HG02852 (cell line): Measurements from ENCODE around the gene TMEM266.

Source experiments
- ATAC-seq: cut with Tn5 transposase; IDR thresholded peaks from one replicate; pipeline ENCODE4 v1.9.1; 2021; ENCODE audit warnings: mild to moderate bottlenecking, moderate library complexity; ENCODE audit not compliant: unreplicated experiment

TMEM266 gene

DNA sequence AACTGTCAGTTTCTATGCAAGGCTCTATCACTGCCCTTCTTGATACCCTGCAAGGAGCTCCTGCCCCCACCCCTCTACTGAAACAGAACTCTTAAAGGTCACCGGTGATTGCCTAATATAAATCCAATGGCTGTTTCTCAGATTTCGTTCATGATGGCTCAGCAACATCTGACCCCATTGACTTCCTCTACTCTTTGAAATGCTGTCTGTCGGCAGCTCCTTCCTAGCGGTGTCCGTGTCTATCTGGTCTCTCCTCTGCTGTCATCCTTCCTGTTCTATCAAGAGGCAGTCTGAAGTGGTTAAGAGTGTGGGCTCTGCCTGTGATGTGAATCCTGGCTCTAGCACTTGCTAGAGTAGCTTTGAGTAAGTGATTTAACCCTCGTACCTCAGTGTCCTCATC is 5.5 kb downstream of the TMEM266 start:
- no peak for ATAC-seq

DNA sequence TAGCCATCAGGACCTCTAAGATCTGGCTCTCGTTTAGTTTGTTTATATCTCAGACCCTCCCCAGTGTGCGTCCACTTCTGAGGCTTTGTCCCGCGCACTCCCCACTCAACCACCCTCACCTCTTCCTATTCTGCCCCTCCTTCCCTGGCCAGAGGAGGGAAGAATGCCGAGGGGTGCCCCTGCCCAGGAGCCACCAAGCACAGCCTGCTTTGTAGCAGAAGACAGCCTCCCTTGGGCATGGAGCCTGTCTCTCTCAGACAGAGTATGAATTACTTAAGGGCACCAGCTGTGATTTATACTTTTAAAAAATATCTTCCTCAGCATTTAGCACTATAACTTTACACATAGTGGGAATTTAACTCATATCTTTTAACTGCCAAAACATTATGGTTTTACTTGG is 6.0 kb downstream of the TMEM266 start:
- no peak for ATAC-seq

DNA sequence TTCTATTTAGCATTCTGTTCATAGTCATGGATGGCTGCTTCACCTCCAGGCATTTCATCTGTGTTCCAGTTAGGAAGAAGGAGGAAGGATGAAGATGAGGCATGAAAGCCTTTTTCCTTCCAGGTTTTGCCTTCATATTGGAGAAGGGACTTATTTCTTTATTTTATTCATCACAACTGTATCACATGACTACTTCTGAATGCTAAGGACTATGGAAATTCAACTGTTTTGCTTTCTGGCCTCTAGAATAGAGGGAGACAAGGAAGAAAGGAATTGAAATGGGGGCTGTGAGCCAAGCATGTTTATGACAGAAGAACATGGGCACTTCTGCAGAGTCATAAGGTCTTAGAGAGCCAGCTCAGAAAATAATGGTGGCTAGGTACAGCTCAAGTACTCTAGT is 10.4 kb downstream of the TMEM266 start:
- ATAC-seq, result no peak

DNA sequence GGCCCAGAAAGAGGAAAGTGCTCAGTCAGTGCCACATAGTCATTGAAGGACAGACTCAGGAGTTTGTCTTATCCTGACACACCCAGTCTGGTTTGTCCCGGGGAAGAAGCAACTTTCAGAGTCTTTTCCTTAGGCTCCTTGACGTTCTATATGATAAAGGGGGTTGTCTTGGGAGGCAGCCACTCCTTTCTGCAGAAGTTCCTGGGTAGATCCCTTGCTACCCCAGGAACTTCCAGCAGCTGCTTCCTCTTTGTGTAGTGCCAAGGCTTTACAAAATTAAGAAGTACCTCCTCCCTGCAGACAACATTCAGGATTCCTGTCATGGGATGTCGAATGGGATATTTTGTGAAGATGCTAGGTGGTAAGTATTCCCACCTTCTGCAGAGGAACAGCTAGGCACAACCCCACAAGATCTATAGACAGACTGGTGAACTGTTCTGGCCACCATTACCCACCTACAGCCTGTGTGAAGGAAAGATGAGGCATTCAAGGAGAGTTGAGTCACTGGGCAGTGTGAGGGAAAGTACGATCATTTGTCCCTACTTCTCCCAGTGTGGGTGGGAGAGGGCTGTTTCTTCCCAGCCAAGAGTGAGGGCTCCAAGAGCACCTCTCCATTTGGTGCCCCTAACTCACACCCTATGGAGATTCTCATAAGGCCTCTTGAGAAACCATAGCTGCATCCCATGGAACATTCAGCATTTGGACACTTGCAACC is 11.3 kb downstream of the TMEM266 start:
- ATAC-seq, result no peak

DNA sequence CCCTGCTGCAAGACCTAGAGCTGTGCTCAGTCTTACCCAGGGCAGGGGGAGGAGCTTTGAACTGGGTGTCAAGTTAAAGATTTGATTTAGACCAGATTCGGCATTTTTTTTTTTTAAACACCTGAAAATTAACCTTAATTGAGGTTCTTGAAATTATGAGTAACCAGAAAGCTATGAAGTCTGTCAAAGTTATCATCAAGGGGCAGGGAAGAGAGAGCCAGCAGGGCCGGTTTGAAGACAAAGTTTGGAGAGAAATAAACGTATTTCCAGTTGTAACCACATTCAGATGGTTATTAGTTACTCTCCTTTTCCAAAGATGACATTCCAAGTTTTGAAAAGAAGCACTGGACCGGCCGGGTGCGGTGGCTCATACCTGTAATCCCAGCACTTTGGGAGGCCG is 12.0 kb downstream of the TMEM266 start:
- no peak for ATAC-seq

DNA sequence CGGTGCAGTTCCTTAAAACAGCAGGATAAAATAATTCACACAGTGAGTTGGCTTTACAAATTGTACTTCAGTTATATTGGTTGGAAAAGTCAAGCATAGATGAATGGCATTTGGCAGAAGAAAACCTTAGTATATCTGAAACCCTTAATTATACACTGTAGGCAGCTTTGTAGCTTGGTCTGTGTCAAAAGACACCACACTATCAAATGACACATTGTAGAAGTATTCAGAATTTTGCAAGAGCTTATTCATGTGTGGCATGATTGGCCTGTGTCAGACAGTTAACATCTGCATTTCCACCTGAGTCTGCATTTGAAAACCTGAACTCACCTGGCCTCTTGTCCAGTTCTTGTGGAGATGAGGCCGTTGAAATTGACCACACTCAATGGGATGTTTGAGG is 13.8 kb downstream of the TMEM266 start:
- ATAC-seq, result no peak

DNA sequence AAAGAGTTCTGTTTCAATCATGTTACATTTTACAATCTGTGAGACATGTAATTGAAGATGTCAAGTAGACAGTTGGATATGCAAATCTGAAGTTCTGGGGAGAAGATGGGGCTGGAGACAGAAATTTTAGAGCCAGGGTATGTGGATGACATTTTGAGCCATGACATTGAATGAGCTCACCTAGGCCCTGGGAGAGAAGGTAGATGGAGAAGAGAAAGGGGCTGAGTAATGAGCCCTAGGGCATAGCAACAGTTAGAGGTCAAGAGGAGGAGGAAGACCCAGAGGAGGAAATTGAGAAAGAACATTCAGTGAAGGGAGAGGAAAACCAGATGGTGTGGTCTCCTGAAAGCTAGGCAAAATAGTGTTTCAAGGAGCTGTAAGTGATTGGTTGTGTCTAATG is 15.3 kb downstream of the TMEM266 start:
- no peak for ATAC-seq

DNA sequence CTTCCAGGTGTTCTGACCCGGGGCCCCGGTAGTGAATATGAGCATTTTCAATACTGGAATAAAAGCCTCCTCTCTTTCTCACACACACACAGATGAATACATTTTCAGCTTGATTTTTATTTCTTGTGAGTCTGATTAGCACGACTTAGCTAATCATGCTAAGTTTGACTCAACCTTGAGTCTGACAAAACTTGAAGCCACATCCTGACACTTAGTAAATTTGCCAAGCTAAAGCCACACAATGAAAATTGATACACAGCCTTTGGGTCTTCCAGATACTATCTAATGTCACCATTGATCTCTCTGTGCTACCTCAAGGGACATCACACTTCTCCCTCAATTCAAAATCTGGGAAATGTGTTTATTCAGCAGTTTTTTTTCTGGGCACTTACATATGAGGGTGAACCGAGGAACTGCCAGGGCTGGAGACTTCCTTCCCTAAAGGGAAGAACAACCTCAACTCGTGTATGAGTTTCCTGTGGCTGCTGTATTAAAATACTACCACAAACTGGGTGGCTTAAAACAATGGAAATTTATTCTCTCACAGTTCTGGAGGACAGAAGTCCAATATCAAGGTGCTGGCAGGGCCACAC is 18.6 kb downstream of the TMEM266 start:
- ATAC-seq, result no peak

DNA sequence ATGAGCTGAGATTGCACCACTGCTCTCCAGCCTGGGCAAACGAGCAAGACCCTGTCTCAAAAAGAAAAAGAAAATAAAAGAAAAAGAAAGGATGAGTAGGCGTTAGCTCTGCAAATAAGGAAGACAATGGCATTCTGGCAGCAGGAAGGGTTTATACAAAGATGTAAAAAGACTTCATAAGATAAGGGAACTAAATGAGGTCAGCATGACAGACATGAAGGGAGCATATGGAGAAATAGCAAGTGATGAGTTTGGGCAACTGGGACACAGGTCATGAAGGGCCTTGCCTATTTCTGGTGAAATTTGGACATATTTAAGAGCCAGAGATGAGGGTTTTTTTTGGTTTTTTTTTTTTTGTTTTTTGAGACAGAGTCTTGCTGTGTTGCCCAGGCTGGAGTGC is 24.5 kb downstream of the TMEM266 start:
- no peak for ATAC-seq

DNA sequence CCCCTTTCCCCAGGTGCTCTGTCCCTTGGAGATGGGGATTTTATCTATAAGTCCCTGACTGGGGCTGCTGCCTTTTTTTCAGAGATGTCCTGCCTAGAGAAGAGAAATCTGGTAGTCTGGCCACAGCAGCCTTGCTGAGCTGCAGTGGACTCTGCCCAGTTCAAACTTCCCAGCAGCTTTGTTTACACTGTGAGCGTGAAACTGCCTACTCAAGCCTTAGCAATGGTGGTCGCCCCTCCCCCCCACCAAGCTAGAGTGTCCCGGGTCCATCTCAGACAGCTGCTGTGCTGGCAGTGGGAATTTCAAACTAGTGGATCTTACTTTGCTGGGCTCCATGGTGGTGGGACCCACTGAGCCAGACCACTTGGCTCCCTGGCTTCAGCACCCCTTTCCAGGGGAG is 38.9 kb downstream of the TMEM266 start:
- ATAC-seq, result no peak

DNA sequence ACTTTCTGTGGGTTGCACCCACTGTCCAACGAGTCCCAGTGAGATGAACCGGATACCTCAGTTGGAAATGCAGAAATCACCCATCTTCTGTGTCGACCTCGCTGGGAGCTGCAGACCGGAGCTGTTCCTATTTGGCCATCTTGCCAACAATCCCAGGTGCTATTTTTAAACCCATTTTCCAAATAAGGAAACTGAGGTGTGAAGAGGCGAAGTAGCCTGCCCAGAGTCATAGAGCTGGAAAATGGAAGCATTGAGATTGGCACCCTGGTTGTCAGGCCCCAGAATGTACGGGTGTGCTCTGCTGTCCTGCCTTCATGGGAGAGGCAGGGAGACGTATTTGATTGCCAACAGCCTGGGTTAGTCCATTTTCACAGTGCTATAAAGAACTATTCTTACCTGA is 39.6 kb downstream of the TMEM266 start:
- ATAC-seq, result no peak

DNA sequence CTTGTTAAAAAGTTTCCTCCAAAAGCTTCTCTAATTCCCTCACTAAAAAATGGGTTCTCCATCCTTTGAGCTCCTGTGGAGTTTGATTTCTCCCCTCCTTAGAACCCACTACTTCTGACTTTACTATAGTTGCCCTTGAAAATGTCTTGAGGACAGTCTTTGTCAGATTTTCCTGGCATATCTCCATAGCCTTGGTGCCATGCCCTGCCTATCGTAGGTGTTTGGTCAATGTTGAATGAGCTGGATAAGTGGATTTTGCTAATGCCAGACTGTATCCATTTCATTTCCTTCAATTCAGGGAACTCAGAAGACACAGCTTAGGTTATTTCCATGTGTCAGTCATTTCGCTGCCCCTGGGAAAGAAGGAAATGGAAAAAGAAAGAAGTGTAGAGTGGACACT is 40.6 kb downstream of the TMEM266 start:
- no peak for ATAC-seq

DNA sequence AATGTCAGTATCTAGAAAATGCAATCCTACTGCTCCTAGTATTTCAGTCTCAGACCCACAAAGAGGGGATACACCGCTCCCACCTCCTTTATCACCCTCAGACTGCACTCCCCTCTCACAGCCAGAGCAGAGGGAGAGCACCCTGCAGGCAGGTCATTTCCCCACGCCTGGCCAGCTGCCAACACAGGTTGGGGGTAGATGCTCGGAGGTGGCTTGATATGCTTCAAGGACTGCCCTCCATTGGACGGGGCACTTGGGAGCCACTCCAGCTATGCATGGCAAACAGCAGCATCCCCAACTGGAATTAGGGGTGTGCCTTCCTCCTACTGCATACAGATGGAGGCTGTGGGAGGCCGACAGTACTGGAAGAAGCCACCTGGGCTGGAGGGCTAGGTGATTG is 41.9 kb downstream of the TMEM266 start:
- ATAC-seq, result no peak

DNA sequence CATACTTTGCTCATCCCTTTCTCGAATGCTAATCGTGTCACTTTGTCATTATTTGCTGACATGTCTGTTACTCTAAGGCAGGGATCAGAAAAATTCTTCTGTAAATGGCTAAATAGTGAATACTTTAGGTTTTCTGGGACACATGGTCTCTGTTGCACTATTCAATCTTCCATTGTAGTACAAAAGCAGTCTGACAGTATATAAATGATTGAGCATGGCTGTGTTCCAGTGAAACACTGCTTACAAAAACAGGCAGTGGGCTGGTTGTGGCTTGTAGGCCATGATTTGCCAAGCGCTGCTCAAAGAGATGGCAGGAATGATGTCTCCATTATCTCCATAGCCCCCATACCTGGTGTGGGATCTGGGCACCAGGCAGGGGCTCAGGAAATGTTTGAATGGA is 45.6 kb downstream of the TMEM266 start:
- ATAC-seq, result no peak

DNA sequence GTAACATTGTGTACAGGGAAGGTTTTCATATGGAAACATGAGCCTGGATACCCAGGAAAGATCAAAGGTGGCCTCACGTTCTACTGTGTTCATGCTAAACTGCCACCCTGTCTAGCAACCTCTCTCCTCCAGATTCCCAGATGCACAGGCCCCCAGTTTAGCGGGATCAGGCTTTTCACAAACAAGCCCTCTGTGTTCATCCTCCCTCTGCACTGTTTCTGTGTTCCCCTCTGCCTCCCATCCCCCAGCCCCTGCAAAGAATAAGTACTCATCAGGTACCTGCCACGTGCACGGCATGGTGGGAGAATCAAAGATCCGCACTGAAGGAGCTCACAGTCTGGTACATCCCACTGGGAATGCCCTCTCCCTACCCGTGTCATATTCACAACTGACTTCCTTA is 46.1 kb downstream of the TMEM266 start:
- no peak for ATAC-seq

DNA sequence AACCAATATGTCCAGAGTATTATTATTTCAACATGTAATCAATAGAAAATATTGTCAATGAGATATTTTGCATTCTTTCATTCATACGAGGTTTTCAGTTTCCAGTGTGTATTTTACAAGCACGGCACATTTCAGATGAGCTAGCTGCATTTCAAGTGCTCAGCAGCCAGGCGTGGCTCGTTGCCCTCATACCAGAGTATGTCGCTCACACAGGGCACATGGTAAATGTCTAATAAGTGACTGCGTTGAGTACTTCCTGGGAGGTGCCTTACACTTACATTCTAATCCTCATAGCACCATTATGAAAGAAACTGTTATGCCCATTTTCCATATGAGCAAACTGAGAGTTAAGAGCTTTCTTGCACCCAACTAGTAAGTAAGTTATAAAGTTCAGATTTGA is 47.4 kb downstream of the TMEM266 start:
- no peak for ATAC-seq

DNA sequence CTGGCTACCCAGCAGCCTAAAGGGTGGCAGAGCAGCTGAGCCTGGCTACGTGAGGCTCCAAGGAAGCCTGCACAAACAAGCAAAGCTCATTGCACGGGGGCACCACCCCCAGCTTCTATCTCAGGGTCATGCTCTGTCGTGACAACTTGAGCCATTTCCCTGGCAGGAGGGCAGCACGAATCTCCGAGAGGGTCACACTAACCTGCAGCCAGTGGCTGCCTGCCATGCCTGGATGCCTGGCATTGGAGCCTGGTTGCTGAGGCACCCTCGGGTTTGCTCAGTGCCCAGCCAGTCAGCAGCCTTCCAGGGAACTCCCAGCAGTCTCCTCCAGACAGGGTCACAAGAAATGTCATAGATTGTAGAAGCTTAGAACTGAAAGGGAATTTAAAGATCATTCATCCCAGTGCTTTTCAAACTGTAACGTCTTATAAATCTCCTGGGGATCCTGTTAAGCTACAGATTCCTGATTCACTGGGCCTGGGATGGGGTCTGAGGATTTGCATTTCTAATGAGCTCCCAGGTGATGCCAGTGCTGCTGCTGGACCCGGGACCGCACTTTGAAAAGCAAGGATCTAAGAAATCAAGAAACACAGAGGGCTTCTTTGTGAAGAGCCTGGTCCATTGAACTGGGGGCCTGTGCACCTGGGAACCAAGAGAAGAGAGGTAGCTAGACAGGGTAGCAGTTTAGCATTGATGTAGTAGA is 48.4 kb downstream of the TMEM266 start:
- no peak for ATAC-seq

DNA sequence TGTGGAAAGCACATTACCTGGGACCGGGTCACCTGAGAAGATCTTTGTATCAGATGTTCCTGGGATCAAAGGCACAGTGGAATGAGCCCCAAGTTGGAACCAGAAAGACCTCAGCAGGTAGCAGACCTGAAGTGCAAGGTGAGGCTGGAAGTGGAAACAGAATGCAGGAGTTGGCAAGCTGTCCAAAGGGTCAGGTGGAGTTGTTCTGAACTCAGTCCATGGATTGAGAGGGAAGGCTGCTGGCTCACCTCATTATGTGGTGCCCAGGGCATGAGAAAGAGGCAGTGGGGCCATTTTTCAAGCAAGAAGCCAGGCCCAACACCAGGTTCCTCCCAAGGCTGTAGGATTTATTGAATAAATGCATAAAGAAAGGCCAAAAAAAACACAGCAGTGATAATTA is 49.3 kb downstream of the TMEM266 start:
- no peak for ATAC-seq

DNA sequence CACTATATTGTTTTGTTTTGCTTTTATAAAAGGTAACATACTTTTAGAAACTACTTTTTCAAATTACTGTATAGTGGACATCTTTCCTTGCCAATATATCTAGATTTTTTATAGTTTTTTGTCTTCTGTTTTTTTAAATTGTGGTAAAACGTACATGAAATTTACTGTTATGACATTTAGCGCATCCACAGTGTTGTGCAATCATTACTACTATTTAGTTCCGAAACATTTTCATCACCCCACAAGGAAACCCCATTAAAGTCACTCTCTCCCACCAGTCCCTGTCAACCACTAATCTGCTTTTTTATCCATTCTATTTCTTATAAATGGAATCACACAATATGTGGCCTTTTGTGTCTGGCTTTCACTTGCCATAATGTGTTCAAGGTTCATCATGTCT is 54.8 kb downstream of the TMEM266 start:
- no peak for ATAC-seq

DNA sequence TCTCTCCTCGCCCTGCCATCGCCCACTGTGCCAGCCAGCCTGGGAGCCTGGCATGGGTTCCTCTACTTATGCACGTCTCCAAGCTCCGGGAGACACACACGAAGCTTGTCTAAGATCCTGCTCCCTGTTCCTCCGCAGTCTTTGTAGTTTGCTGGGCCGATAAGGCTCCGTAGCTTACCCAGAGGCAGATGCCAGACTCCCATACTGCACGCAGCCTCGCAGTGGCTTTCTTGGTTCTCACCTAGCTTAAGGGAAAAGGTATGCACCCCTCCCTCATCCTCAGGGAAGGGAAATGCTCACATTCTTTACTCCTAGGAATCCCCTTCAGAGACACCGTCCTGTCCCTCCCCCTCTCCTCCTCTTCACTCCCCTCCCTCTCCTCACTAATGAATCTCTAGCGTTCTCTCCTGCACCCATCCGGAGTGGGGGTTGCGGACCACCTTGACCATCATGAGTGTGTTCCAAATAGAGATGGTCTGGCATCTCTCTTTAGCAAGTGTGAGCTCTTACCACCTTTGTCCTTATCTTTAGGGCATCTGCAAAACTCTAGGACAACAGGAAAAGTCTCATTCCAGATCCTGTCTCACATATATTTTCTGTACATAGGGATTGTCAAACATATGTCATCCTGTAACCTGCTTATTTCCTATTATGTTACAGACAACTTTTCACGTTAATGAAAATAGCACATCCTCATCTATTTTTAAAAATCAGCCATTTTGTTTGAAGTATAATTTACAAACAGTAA is 56.5 kb downstream of the TMEM266 start:
- no peak for ATAC-seq

DNA sequence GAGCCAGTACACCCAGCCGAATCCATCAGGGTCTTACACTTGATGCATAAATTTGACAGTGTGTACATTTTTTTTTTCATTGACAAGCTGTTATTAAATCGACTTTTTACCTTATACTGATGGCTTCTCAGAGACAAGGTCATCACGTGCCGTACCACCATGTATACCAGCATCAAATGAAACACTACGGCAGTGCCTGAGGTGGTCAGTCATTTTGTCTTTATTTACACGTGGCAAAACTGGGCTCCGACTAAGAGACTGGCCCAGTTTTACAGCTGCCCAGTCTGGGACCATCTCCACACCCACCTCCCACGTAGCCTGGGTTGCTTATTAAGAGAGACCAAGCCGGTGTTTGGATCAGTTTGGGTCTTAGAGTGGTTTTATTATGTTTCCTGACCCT is 57.4 kb downstream of the TMEM266 start:
- no peak for ATAC-seq

DNA sequence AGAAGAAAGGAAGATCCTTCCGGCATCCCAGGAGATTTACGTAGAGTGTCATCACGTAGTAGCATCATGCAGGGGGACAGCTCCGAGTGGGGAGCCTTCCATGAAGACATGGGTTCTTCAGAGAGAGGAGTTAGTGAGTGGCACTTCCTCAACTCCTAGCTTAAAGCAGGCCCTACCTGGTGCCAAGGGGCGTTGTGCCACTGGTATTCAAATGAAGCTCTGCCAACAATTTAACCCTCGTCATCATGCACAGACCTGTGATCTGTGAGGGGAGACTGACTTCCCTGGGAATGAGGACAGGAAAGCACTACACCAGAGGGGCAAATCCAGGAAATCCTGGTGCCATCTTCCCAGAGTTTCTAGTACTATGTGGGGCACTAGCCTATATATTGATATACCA is 59.0 kb downstream of the TMEM266 start:
- no peak for ATAC-seq
